ENCODE data around the gene CCNJ. TPM values are rescaled to one million over a fixed set of nuclear protein-coding genes. Genes with fewer than 3 reads are reported as not detected.
A peak's percentile ranks its signal among the peaks of the same experiment; 100 is the strongest.

The CCNJ gene
- total and polyA plus RNA-seq, 2 of the 13 experiments (the other 11 are each of a cell fraction or from before 2014, with no cell fraction given) = 14.1 to 21.5 TPM

DNA sequence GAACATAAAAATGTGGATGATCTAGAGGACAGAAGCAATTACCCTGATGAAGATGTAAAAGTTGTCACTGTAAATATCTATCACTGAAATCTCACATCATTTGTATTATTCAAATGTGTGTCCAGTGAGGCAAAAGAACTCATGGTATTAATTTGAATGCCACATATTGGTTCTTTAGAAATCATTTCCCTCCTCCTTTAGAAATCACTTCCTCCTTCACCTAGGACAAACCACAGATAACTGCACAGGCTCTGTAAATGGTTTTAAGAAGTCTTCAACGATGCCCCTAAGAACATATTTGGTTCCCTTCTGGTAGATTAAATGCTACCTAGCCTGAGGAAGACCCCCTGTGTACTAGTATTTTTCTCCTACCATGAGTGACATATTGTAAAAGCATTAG is 53.6 kb downstream of the CCNJ start (continued):
- TF ChIP-seq, protein P1, sequence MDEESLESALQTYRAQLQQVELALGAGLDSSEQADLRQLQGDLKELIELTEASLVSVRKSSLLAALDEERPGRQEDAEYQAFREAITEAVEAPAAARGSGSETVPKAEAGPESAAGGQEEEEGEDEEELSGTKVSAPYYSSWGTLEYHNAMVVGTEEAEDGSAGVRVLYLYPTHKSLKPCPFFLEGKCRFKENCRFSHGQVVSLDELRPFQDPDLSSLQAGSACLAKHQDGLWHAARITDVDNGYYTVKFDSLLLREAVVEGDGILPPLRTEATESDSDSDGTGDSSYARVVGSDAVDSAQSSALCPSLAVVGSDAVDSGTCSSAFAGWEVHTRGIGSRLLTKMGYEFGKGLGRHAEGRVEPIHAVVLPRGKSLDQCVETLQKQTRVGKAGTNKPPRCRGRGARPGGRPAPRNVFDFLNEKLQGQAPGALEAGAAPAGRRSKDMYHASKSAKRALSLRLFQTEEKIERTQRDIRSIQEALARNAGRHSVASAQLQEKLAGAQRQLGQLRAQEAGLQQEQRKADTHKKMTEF (CRISPR knock-in tag; IDR thresholded peaks at IDR 0.05) = no peak
- TF ChIP-seq ZSCAN20 (CRISPR knock-in tag; IDR thresholded peaks at IDR 0.05; ENCODE audit: borderline replicate concordance) (no peak), ZNF17 (CRISPR knock-in tag; IDR thresholded peaks at IDR 0.05) (no peak), ATM (IDR thresholded peaks at IDR 0.05; ENCODE audit: borderline replicate concordance) (no peak), MED1 (CRISPR knock-in tag; IDR thresholded peaks at IDR 0.05) (no peak), FLYWCH1 (CRISPR knock-in tag; IDR thresholded peaks at IDR 0.05) (no peak), NFE2 (CRISPR knock-in tag; IDR thresholded peaks at IDR 0.05) (no peak), CENPT (CRISPR knock-in tag; IDR thresholded peaks at IDR 0.05; ENCODE audit: low read depth) (no peak), KDM2A (CRISPR knock-in tag; IDR thresholded peaks at IDR 0.05; ENCODE audit: borderline replicate concordance, low read depth) (no peak), FIP1L1 (IDR thresholded peaks at IDR 0.05; ENCODE audit: borderline replicate concordance, insufficient read depth, low read depth, low read length) (no peak)
- TF ChIP-seq, protein P2, sequence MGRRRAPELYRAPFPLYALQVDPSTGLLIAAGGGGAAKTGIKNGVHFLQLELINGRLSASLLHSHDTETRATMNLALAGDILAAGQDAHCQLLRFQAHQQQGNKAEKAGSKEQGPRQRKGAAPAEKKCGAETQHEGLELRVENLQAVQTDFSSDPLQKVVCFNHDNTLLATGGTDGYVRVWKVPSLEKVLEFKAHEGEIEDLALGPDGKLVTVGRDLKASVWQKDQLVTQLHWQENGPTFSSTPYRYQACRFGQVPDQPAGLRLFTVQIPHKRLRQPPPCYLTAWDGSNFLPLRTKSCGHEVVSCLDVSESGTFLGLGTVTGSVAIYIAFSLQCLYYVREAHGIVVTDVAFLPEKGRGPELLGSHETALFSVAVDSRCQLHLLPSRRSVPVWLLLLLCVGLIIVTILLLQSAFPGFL (CRISPR knock-in tag; IDR thresholded peaks at IDR 0.05) = no peak

DNA sequence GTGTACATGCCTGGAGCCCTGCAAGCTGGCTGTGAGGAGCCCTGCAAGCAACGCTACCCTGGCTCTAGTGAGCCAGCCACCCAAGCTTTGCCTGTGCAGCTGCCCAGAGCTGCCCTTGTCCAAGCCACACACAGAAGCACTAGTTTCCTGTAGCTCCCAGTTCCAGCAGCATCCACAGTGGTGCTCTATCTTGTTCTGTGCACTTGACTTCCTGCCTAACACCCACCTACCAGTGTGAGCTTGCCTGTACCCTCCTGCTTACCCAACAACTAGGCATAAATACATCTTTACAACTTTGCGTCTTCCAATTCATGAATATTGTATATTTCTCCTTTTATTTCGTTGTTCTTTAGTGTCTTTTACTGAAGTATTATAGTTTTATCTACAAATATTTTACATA is 54.5 kb downstream of the CCNJ start:
- Histone ChIP-seq H3K36me3 (replicated peaks in 1 of 2; ENCODE audit: control insufficient read depth in 1 of 2, insufficient read depth in 2 of 2, low read length in 2 of 2) (no peaks in the 10 kb centered on the region), H3K4me2 (ENCODE audit: low read depth, low read length) (no peak overlapping the region), H3K27ac (ENCODE audit: extremely low read length, insufficient read depth, low read length) (no peak overlapping the region), H3K4me1 (ENCODE audit: insufficient read depth, low read length) (peaks cover 20% of the 10 kb centered on the region), H3K9me3 (ENCODE audit: low read length) (no peaks in the 10 kb centered on the region), H4K20me1 (ENCODE audit: insufficient read depth, low read length) (no peaks in the 10 kb centered on the region), H3K79me2 (ENCODE audit: insufficient read depth, low read length) (no peaks in the 10 kb centered on the region), H3K9ac (ENCODE audit: insufficient read depth, low read depth, low read length) (no peak overlapping the region), H2AFZ (ENCODE audit: low read length) (no peak overlapping the region), H3K27me3 (ENCODE audit: control insufficient read depth in 1 of 2, insufficient read depth in 2 of 2, low read length in 2 of 2) (no peaks in the 10 kb centered on the region), H3K4me3 (replicated peaks in 1 of 3; ENCODE audit: insufficient read depth in 1 of 3, low read depth in 2 of 3, low read length in 3 of 3) (no peak overlapping the region)
- intact Hi-C loops (cut with micrococcal nuclease; ENCODE audit: unreplicated experiment) (no loop called here), in situ Hi-C loops (cut with HindIII; ENCODE audit: extremely low pct_ligation_motif_present, low pct_unique_long_range_greater_than_20kb) (no loop called here)
- DNase-seq (ENCODE audit: low spot score) = no peak
- ChIA-PET CTCF (ENCODE audit: low intra/inter-chr PET ratio, low total read pairs) (no interaction called here), POLR2A (interaction anchor here (1.1 to 1.6 kb wide), 3 partner anchors 8 to 32 kb away, joined by 3 to 6 read pairs (median 5); partner anchors contain the start of gene ZNF518A)
- TF ChIP-seq ZNF780A (CRISPR knock-in tag; IDR thresholded peaks at IDR 0.05) = peak; percentile 93; the same call in 1 of the 2 replicates
- no peak for TF ChIP-seq MEIS2 (CRISPR knock-in tag; IDR thresholded peaks at IDR 0.05)
- no peak for FAIRE-seq
- 57% methylated on average over 2 of the region's 3 CpGs for WGBS (ENCODE audit: low lambda C conversion rate)
- no TSS peak for BruUV-seq (replicated peaks)
- peak; percentile 22; the same call in 1 of the 3 replicates for ATAC-seq

Measured in HepG2 (cell line).